ENCODE measurements around the gene PDS5B. TPM values are rescaled to one million over a fixed set of nuclear protein-coding genes. Genes with fewer than 3 reads are reported as not detected.

The PDS5B gene
- total and polyA plus RNA-seq, 10 of the 15 experiments (the other 5 are each of a cell fraction or from before 2014, with no cell fraction given): 15.4 to 55.3 (median 30.7) TPM

GRCh38 chr13:32590266-32590665 is 4.0 kb downstream of the PDS5B start:
- RAD21 ChIA-PET (ENCODE audit: unreplicated experiment): interaction anchor here (0.7 to 4.4 kb wide), 13 partner anchors 10 to 1134 kb away, joined by 3 to 112 read pairs (median 11); no protein-coding TSS in a partner anchor
- intact Hi-C loops (cut with micrococcal nuclease; ENCODE audit: unreplicated experiment): no loop called here
- CTCF ChIA-PET: interaction anchor here (0.8 to 7.3 kb wide), 15 partner anchors 9 to 441 kb away, joined by 3 to 171 read pairs (median 6); no protein-coding TSS in a partner anchor
- H3K27ac ChIP-seq (ENCODE audit: control insufficient read depth, insufficient read depth): no peak overlapping the region
- ATAC-seq (no peak), FAIRE-seq (no peak), DNase-seq (ENCODE audit: low read depth, low spot score) (no peak)
- H3K4me1 ChIP-seq (ENCODE audit: control insufficient read depth, insufficient read depth, low read length): peaks cover 4% of the 10 kb centered on the region; the same call in 1 of the 2 replicates
- no peak overlapping the region for H3K9ac ChIP-seq (ENCODE audit: control insufficient read depth, insufficient read depth, low read length)
- WGBS (ENCODE audit: insufficient coverage, insufficient replicate concordance, low lambda C conversion rate, missing lambda C conversion rate): 51% methylated on average over 2 of the region's 2 CpGs
- no peaks in the 10 kb centered on the region for H3K9me3 ChIP-seq (replicated peaks; ENCODE audit: control insufficient read depth, insufficient read depth, low read length)
- TF ChIP-seq, protein P1, sequence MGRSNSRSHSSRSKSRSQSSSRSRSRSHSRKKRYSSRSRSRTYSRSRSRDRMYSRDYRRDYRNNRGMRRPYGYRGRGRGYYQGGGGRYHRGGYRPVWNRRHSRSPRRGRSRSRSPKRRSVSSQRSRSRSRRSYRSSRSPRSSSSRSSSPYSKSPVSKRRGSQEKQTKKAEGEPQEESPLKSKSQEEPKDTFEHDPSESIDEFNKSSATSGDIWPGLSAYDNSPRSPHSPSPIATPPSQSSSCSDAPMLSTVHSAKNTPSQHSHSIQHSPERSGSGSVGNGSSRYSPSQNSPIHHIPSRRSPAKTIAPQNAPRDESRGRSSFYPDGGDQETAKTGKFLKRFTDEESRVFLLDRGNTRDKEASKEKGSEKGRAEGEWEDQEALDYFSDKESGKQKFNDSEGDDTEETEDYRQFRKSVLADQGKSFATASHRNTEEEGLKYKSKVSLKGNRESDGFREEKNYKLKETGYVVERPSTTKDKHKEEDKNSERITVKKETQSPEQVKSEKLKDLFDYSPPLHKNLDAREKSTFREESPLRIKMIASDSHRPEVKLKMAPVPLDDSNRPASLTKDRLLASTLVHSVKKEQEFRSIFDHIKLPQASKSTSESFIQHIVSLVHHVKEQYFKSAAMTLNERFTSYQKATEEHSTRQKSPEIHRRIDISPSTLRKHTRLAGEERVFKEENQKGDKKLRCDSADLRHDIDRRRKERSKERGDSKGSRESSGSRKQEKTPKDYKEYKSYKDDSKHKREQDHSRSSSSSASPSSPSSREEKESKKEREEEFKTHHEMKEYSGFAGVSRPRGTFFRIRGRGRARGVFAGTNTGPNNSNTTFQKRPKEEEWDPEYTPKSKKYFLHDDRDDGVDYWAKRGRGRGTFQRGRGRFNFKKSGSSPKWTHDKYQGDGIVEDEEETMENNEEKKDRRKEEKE (IDR thresholded peaks at IDR 0.05): no peak
- TF ChIP-seq PAX5 (IDR thresholded peaks at IDR 0.05; ENCODE audit: borderline replicate concordance, low read depth, low read length) (no peak), RAD51 (IDR thresholded peaks at IDR 0.05) (no peak), POLR2AphosphoS5 (IDR thresholded peaks at IDR 0.05; ENCODE audit: low read length) (no peak), SRF (IDR thresholded peaks at IDR 0.05; ENCODE audit: low read depth in 2 of 2, low read length in 2 of 2) (no peak)
- TF ChIP-seq, protein P2, sequence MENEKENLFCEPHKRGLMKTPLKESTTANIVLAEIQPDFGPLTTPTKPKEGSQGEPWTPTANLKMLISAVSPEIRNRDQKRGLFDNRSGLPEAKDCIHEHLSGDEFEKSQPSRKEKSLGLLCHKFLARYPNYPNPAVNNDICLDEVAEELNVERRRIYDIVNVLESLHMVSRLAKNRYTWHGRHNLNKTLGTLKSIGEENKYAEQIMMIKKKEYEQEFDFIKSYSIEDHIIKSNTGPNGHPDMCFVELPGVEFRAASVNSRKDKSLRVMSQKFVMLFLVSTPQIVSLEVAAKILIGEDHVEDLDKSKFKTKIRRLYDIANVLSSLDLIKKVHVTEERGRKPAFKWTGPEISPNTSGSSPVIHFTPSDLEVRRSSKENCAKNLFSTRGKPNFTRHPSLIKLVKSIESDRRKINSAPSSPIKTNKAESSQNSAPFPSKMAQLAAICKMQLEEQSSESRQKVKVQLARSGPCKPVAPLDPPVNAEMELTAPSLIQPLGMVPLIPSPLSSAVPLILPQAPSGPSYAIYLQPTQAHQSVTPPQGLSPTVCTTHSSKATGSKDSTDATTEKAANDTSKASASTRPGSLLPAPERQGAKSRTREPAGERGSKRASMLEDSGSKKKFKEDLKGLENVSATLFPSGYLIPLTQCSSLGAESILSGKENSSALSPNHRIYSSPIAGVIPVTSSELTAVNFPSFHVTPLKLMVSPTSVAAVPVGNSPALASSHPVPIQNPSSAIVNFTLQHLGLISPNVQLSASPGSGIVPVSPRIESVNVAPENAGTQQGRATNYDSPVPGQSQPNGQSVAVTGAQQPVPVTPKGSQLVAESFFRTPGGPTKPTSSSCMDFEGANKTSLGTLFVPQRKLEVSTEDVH (IDR thresholded peaks at IDR 0.05; ENCODE audit: low read depth, partially characterized antibody): no peak
- no TSS peak for BruUV-seq (replicated peaks)
- H3K79me2 ChIP-seq (ENCODE audit: control insufficient read depth, insufficient read depth, low read length): peaks cover 80% of the 10 kb centered on the region
- peak overlapping the region; percentile 58; the same call in 1 of the 2 replicates for H3K4me3 ChIP-seq
- peak overlapping the region; percentile 40 for H3K4me2 ChIP-seq (ENCODE audit: control insufficient read depth, insufficient read depth)
- H3K36me3 ChIP-seq (ENCODE audit: control insufficient read depth in 2 of 2, insufficient read depth in 2 of 2, low read length in 1 of 2): no peaks in the 10 kb centered on the region
- in situ Hi-C loops (cut with MboI): loop anchor here (25.0 kb wide), 1 partner anchor 1122 kb away; no protein-coding TSS in a partner anchor
- H4K20me1 ChIP-seq (ENCODE audit: control insufficient read depth, insufficient read depth): 0 out of 2 replicates have a peak, but pooled peaks cover 3% of the 10 kb centered on the region
- no peaks in the 10 kb centered on the region for H3K27me3 ChIP-seq (replicated peaks in 1 of 2; ENCODE audit: control insufficient read depth in 2 of 2, insufficient read depth in 2 of 2, low read length in 1 of 2)
- SMC1A ChIA-PET (ENCODE audit: uncharacterized antibody, unreplicated experiment): interaction anchor here (0.8 to 5.1 kb wide), 17 partner anchors 9 to 1134 kb away, joined by 3 to 111 read pairs (median 5); no protein-coding TSS in a partner anchor
- POLR2A ChIA-PET: interaction anchor here (1.1 kb wide), 1 partner anchor 10 kb away, joined by 3 read pairs; no protein-coding TSS in a partner anchor
- H2AFZ ChIP-seq (ENCODE audit: control insufficient read depth, low read depth, low read length): no peak overlapping the region

All from GM12878 (cell line).